ENCODE measurements around the gene KIF18B. TPM values are rescaled to one million over a fixed set of nuclear protein-coding genes. Genes with fewer than 3 reads are reported as not detected.

Gene KIF18B
- total RNA-seq, 1 experiment from 2014 or later = 54.3 TPM

GRCh38 chr17:44928950-44929720 is 18.4 kb downstream of the KIF18B start:
- no peak for DNase-seq (ENCODE audit: low spot score)
- ChIA-PET CTCF (no interaction called here), POLR2A (ENCODE audit: low non-redundant PET) (no interaction called here)
- Histone ChIP-seq H3K4me1 (ENCODE audit: insufficient read depth, low read length, poor library complexity, severe bottlenecking) (no peaks in the 10 kb centered on the region), H3K36me3 (ENCODE audit: insufficient read depth, low read length, poor library complexity, severe bottlenecking) (peaks cover 62% of the 10 kb centered on the region), H3K27me3 (replicated peaks; ENCODE audit: insufficient read depth, low read depth, low read length, poor library complexity) (no peaks in the 10 kb centered on the region), H3K4me3 (ENCODE audit: low read depth, low read length, poor library complexity, severe bottlenecking) (no peak overlapping the region), H3K9me3 (ENCODE audit: low read depth, low read length, poor library complexity, severe bottlenecking) (no peaks in the 10 kb centered on the region), H3K27ac (ENCODE audit: low read depth, low read length, poor library complexity, severe bottlenecking) (no peak overlapping the region)
- TF ChIP-seq EZH2 (IDR thresholded peaks at IDR 0.05; ENCODE audit: borderline replicate concordance, low read depth, low read length, poor library complexity, severe bottlenecking) (no peak), CTCF (conservative IDR thresholded peaks at IDR 0.05; ENCODE audit: low read depth, low read length) (no peak)
- intact Hi-C loops (cut with micrococcal nuclease; ENCODE audit: unreplicated experiment) = no loop called here
- no TSS peak for BruUV-seq (replicated peaks)

DNA sequence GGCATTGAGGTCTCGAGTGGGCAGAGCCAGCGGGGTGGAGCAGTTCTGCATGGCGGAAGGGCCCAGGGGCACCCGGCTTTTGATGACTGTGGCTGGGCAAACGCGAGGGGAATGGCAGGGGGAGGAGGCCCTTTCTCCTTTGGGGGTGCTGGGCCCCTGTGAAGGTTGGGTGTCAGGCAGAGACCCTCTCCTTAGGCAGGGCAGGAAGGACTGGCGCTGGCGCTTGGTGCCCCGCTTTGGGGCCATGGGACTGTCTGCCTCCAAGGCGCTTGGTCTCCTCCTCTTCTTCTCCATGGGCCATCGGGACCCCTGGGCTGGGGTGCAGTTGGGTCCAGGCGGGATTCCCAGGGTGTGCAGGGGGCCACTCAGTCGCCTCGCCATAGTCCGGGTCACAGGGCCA is 19.4 kb downstream of the KIF18B start:
- no peaks in the 10 kb centered on the region for H3K27me3 ChIP-seq (replicated peaks; ENCODE audit: insufficient read depth, low read depth, low read length, poor library complexity)
- no peak for TF ChIP-seq EZH2 (IDR thresholded peaks at IDR 0.05; ENCODE audit: borderline replicate concordance, low read depth, low read length, poor library complexity, severe bottlenecking)
- TF ChIP-seq CTCF (conservative IDR thresholded peaks at IDR 0.05; ENCODE audit: low read depth, low read length) = no peak
- no peak for DNase-seq (ENCODE audit: low spot score)
- peaks cover 55% of the 10 kb centered on the region for H3K36me3 ChIP-seq (ENCODE audit: insufficient read depth, low read length, poor library complexity, severe bottlenecking)
- no peaks in the 10 kb centered on the region for H3K4me1 ChIP-seq (ENCODE audit: insufficient read depth, low read length, poor library complexity, severe bottlenecking)
- intact Hi-C loops (cut with micrococcal nuclease; ENCODE audit: unreplicated experiment) = no loop called here
- ChIA-PET CTCF (no interaction called here), POLR2A (ENCODE audit: low non-redundant PET) (no interaction called here)
- H3K27ac ChIP-seq (ENCODE audit: low read depth, low read length, poor library complexity, severe bottlenecking) = no peak overlapping the region
- H3K9me3 ChIP-seq (ENCODE audit: low read depth, low read length, poor library complexity, severe bottlenecking) = no peaks in the 10 kb centered on the region
- BruUV-seq (replicated peaks) = no TSS peak
- H3K4me3 ChIP-seq (ENCODE audit: low read depth, low read length, poor library complexity, severe bottlenecking) = no peak overlapping the region

- TF ChIP-seq CTCF (conservative IDR thresholded peaks at IDR 0.05; ENCODE audit: low read depth, low read length) (no peak), EZH2 (IDR thresholded peaks at IDR 0.05; ENCODE audit: borderline replicate concordance, low read depth, low read length, poor library complexity, severe bottlenecking) (no peak)
- POLR2A ChIA-PET (ENCODE audit: low non-redundant PET) = no interaction called here
- H3K4me3 ChIP-seq (ENCODE audit: low read depth, low read length, poor library complexity, severe bottlenecking) = no peak overlapping the region
- H3K27ac ChIP-seq (ENCODE audit: low read depth, low read length, poor library complexity, severe bottlenecking) = no peak overlapping the region
- H3K27me3 ChIP-seq (replicated peaks; ENCODE audit: insufficient read depth, low read depth, low read length, poor library complexity) = no peaks in the 10 kb centered on the region
- no peaks in the 10 kb centered on the region for H3K4me1 ChIP-seq (ENCODE audit: insufficient read depth, low read length, poor library complexity, severe bottlenecking)
- DNase-seq (ENCODE audit: low spot score) = no peak
- H3K36me3 ChIP-seq (ENCODE audit: insufficient read depth, low read length, poor library complexity, severe bottlenecking) = peaks cover 51% of the 10 kb centered on the region
- no TSS peak for BruUV-seq (replicated peaks)
- CTCF ChIA-PET = no interaction called here
- intact Hi-C loops (cut with micrococcal nuclease; ENCODE audit: unreplicated experiment) = no loop called here
- H3K9me3 ChIP-seq (ENCODE audit: low read depth, low read length, poor library complexity, severe bottlenecking) = no peaks in the 10 kb centered on the region
Observed at GRCh38 chr17:44927696-44928095, 19.9 kb downstream of the KIF18B start.

Data from A673 (cell line).